Measurements from ENCODE around the gene MARCO. TPM values are rescaled to one million over a fixed set of nuclear protein-coding genes. Genes with fewer than 3 reads are reported as not detected.

Gene MARCO, protein sequence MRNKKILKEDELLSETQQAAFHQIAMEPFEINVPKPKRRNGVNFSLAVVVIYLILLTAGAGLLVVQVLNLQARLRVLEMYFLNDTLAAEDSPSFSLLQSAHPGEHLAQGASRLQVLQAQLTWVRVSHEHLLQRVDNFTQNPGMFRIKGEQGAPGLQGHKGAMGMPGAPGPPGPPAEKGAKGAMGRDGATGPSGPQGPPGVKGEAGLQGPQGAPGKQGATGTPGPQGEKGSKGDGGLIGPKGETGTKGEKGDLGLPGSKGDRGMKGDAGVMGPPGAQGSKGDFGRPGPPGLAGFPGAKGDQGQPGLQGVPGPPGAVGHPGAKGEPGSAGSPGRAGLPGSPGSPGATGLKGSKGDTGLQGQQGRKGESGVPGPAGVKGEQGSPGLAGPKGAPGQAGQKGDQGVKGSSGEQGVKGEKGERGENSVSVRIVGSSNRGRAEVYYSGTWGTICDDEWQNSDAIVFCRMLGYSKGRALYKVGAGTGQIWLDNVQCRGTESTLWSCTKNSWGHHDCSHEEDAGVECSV
- not detected in 2 replicates for total RNA-seq

DNA sequence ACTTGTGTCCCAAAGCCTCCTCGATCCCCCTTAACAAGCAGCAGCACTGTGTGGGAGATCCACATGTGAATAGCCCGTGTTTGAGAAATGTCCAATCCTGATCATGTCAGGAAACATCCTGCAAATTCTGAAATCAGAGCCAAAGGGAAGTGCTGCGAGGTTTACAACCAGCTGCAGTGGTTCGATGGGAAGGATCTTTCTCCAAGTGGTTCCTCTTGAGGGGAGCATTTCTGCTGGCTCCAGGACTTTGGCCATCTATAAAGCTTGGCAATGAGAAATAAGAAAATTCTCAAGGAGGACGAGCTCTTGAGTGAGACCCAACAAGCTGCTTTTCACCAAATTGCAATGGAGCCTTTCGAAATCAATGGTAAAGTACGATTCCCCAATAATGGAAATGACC, at the start of gene MARCO:
MARCO (plus strand) TSS at position 164 of the 400 bp plus-strand sequence; CDS start at position 271, 107 bp downstream.

Other genes with a start within 250 kb of the MARCO start
- 0.03 and 0.91 TPM in 2 replicates for gene EN1, start 94.5 kb upstream of the MARCO start, total RNA-seq
- gene C1QL2, start 216.6 kb downstream of the MARCO start, total RNA-seq, result not detected in 2 replicates